HL-60/S4 treated with retinoic acid at 250 ng/mL for 4 days and 3 days (cell line): ENCODE measurements around the gene TEX54.
"Not testable (repeated sequence)": the region's sequence is repeated elsewhere in the genome, so short reads cannot be mapped to it uniquely, and the experiment has no call there.

Experiments
- in situ Hi-C: fragments of 300-500 bp; cut with MboI; formaldehyde crosslinking; loops from 2 replicates; pipeline ENCODE4 v1.7.0; 2022; ENCODE audit warnings: low sequenced_read_pairs

The TEX54 gene

GRCh38 chr11:62856333-62856895 is 23.8 kb upstream of the TEX54 start:
- in situ Hi-C loops: loop anchor here (25.0 kb wide), 1 partner anchor 444 kb away; the partner anchor contains the start of gene SCGB1A1

- in situ Hi-C loops: loop anchor here (25.0 kb wide), 1 partner anchor 443 kb away; the partner anchor contains the start of gene SCGB1A1
These were observed 23.1 kb upstream of the TEX54 start for GRCh38 chr11:62855571-62856332.

GRCh38 chr11:62854825-62855570 is 22.4 kb upstream of the TEX54 start:
- in situ Hi-C loops: loop anchor here (25.0 kb wide), 1 partner anchor 443 kb away; the partner anchor contains the start of gene SCGB1A1

- in situ Hi-C loops: loop anchor here (25.0 kb wide), 1 partner anchor 442 kb away; the partner anchor contains the start of gene SCGB1A1
These were observed 21.6 kb upstream of the TEX54 start for GRCh38 chr11:62854013-62854824.

- in situ Hi-C loops: loop anchor here (25.0 kb wide), 1 partner anchor 441 kb away; the partner anchor contains the start of gene SCGB1A1
These were observed 20.8 kb upstream of the TEX54 start for GRCh38 chr11:62853279-62853965.

- in situ Hi-C loops: loop anchor here (25.0 kb wide), 1 partner anchor 440 kb away; the partner anchor contains the start of gene SCGB1A1
These were observed 20.0 kb upstream of the TEX54 start for GRCh38 chr11:62852523-62853188.

GRCh38 chr11:62851807-62852522 is 19.3 kb upstream of the TEX54 start:
- in situ Hi-C loops: loop anchor here (25.0 kb wide), 1 partner anchor 440 kb away; the partner anchor contains the start of gene SCGB1A1

GRCh38 chr11:62850911-62851806 is 18.5 kb upstream of the TEX54 start:
- in situ Hi-C loops: loop anchor here (25.0 kb wide), 1 partner anchor 439 kb away; the partner anchor contains the start of gene SCGB1A1

GRCh38 chr11:62847767-62848314 is 15.2 kb upstream of the TEX54 start:
- in situ Hi-C loops: no loop called here

GRCh38 chr11:62846177-62846576 is 13.5 kb upstream of the TEX54 start:
- in situ Hi-C loops: no loop called here

GRCh38 chr11:62844154-62844553 is 11.5 kb upstream of the TEX54 start:
- in situ Hi-C loops: no loop called here

- in situ Hi-C loops: no loop called here
These were observed 10.8 kb upstream of the TEX54 start for GRCh38 chr11:62843466-62843865.

- in situ Hi-C loops: not testable (repeated sequence)
These were observed 10.2 kb upstream of the TEX54 start for GRCh38 chr11:62842891-62843290.

- in situ Hi-C loops: no loop called here
These were observed 9.6 kb upstream of the TEX54 start for GRCh38 chr11:62842171-62842741.

GRCh38 chr11:62841361-62842170 is 8.9 kb upstream of the TEX54 start:
- in situ Hi-C loops: no loop called here

- in situ Hi-C loops: not testable (repeated sequence)
These were observed 8.2 kb upstream of the TEX54 start for GRCh38 chr11:62840721-62841360.
